ENCODE data around the gene SAFB2.

The SAFB2 gene

DNA sequence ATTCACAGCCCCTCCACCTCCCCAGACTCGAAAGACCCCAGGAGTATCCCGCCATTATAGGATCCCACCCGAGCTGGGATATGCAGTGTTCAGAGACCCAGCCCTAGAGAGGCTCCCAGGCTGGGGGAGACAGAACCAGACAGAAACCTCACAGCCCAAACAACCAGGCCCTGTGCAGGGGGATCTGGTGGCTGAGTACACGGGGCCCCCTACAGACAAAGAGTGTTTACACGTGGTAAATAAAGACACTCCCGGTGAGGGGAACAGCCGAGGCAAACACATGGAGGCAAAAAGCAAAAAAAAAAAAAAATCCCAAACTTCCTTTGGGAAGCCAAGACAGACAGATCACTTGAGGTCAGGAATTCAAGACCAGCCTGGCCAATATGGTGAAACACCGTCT lies 79.9 kb downstream of the SAFB2 start:
- no peak for DNase-seq (ENCODE audit: low spot score)

DNA sequence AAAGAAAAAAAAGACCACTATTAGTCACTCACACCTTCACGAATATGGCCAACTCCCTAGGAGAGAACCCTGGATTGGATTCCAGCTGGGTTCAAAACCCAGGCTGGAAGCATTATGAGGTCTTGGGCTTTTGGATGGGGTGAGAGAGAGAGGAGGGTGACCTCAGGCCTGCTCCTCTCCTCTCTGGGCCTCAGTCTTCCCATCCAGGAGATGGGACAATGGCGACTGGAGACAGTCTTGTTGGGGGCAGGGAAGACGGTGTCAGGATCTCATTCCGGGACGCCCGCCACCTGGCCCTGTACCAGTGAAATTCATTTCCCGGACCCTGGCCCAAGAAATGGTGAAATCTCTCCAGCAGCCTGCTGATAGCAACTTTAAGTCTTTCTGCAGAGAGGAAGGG lies 81.1 kb downstream of the SAFB2 start:
- no peak for DNase-seq (ENCODE audit: low spot score)

DNA sequence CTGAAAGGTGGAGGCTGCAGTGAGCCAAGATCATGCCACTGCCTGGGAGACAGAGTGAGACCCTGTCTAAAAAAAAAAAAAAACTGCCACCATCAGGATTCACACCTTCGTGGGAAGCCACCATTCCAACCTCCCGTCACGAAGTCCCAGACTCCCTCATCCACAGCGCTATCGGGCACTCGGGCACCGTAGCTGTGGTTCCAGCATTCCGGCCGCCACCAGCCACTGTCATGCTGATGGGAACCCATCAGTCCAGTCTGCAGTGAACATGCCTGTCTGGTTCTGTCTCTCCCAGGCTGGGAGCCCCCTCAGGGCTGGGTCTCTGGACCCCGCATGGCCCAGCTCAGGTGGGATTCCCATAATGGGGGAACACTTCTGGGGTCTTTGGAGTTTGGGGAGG lies 82.4 kb downstream of the SAFB2 start:
- DNase-seq (ENCODE audit: low spot score) = no peak

DNA sequence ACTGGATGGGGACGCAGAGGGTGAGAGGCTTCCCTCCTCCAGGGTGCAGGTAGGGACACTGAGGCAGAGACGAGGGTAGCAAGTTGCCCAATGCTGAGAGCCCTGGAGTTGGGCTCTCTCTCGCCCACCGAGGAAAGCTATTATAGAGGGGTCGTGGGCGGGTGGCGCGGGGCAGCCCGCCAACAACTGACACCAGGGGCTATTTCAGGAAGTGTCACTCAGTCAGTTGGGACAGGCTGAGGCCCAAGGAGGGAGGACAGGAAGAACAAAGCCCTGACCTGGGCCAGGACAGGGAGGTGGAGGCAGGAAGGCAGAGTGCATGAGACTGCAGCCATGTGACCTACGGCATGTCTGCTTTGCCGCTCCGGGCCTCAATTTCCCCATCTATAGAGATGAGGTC lies 84.7 kb downstream of the SAFB2 start:
- no peak for DNase-seq (ENCODE audit: low spot score)

Small RNA genes lying within 50 kb of the gene (small RNA-seq; reads per million reads assigned to genes)
- 0 to 0.31 reads per million in 2 experiments for gene SNRPEP4

All from SK-N-DZ (cell line).